ENCODE results near the gene IFNG-AS1. TPM values are rescaled to one million over a fixed set of nuclear protein-coding genes. Genes with fewer than 3 reads are reported as not detected.

Gene IFNG-AS1
- total RNA-seq, 2 donors from 2014 or later, result not detected

DNA sequence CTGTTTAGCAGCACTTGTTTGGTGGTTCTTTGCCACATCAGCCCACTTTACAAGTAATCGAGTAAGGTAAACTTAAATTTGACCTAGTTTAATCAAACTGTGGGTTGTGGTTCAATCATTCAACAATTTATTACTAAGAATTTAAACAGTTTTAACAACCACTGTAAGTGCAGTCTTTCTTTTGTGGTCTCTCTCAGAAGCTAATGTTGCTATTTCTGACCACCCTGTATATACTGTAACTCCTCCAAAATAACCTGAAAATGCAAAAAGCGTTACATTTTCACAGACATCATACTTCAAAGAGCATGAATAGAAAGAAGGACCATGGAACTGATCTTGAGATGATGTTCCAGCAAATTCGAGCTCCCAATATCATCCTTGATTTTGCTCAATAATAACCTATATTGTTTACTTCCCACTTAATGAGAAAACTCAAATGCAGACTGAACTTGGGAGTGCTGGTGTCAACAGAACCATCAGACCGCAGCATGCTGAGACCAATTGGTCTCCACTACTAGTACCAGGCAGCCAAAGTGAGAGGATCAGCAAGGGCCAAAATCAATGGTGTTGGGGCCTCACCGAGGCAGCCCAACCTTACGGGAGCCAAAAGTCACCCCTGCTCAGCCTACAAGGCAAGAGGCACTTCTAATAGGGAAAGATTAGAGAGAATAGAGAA is 22.1 kb downstream of the IFNG-AS1 start:
- DNase-seq (ENCODE audit: low spot score), result no peak
- H3K4me1 ChIP-seq (replicated peaks), result no peaks in the 10 kb centered on the region
- intact Hi-C loops (cut with DNase I), result no loop called here
- no peak for TF ChIP-seq POLR2AphosphoS5 (IDR thresholded peaks at IDR 0.05)
- TF ChIP-seq POLR2A (IDR thresholded peaks at IDR 0.05), result no peak
- TF ChIP-seq, protein P1, sequence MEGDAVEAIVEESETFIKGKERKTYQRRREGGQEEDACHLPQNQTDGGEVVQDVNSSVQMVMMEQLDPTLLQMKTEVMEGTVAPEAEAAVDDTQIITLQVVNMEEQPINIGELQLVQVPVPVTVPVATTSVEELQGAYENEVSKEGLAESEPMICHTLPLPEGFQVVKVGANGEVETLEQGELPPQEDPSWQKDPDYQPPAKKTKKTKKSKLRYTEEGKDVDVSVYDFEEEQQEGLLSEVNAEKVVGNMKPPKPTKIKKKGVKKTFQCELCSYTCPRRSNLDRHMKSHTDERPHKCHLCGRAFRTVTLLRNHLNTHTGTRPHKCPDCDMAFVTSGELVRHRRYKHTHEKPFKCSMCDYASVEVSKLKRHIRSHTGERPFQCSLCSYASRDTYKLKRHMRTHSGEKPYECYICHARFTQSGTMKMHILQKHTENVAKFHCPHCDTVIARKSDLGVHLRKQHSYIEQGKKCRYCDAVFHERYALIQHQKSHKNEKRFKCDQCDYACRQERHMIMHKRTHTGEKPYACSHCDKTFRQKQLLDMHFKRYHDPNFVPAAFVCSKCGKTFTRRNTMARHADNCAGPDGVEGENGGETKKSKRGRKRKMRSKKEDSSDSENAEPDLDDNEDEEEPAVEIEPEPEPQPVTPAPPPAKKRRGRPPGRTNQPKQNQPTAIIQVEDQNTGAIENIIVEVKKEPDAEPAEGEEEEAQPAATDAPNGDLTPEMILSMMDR (IDR thresholded peaks at IDR 0.05), result no peak
- WGBS, result 87% methylated on average over 6 of the region's 6 CpGs
- H3K9me3 ChIP-seq, result no peaks in the 10 kb centered on the region
- H3K27ac ChIP-seq, result no peak overlapping the region
- no peaks in the 10 kb centered on the region for H3K36me3 ChIP-seq
- H3K27me3 ChIP-seq (replicated peaks; ENCODE audit: insufficient read depth), result no peaks in the 10 kb centered on the region
- H3K4me3 ChIP-seq, result no peak overlapping the region

DNA sequence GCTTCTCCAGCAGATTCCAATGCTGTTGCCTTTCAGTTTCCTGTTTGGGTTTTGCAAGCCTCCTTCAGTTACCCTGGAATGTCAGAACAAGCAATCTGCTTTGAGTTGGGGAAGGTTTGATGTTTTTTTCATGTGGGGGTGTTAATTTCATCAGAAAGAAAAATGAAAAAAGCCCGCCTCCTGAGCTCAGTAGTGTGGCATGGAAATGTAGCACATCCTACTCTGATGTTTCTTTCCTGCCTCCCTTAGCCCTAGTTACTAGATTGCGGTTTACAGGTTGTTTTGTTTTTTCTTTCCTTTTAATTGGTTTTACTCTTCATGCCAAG is 22.6 kb downstream of the IFNG-AS1 start:
- intact Hi-C loops (cut with DNase I), result no loop called here
- Histone ChIP-seq H3K4me3 (no peak overlapping the region), H3K27ac (no peak overlapping the region), H3K4me1 (replicated peaks) (no peaks in the 10 kb centered on the region), H3K27me3 (replicated peaks; ENCODE audit: insufficient read depth) (no peaks in the 10 kb centered on the region), H3K36me3 (no peaks in the 10 kb centered on the region), H3K9me3 (no peaks in the 10 kb centered on the region)
- no peak for DNase-seq (ENCODE audit: low spot score)
- 72% methylated on average over 2 of the region's 2 CpGs for WGBS
- TF ChIP-seq, protein P1 (IDR thresholded peaks at IDR 0.05), result no peak
- TF ChIP-seq POLR2A (IDR thresholded peaks at IDR 0.05) (no peak), POLR2AphosphoS5 (IDR thresholded peaks at IDR 0.05) (no peak)

DNA sequence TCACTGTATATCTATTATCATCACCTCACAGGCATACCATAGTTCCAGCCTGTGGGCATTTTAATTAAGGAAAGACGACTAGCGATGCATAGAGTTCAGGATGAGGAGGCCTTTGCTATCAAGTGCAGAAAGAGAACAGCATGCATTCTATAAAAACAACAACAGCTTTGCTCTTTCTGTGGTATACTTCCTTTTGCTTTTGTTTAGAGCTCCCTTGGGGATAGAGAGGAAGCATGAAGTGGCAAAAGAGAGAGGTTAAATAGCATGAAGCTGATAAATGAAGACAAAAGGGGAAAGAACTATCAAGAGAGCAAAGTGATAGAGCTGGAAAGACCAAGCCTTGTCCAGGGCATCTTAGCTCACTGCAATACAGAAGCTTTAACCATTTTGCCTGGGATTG is 23.5 kb downstream of the IFNG-AS1 start:
- H3K4me1 ChIP-seq (replicated peaks), result no peaks in the 10 kb centered on the region
- H3K27ac ChIP-seq, result no peak overlapping the region
- TF ChIP-seq POLR2AphosphoS5 (IDR thresholded peaks at IDR 0.05), result no peak
- no peak for TF ChIP-seq POLR2A (IDR thresholded peaks at IDR 0.05)
- TF ChIP-seq, protein P1 (IDR thresholded peaks at IDR 0.05), result no peak
- no peaks in the 10 kb centered on the region for H3K27me3 ChIP-seq (replicated peaks; ENCODE audit: insufficient read depth)
- 81% methylated on average over 2 of the region's 2 CpGs for WGBS
- no peaks in the 10 kb centered on the region for H3K36me3 ChIP-seq
- H3K9me3 ChIP-seq, result no peaks in the 10 kb centered on the region
- no peak overlapping the region for H3K4me3 ChIP-seq
- intact Hi-C loops (cut with DNase I), result no loop called here
- DNase-seq (ENCODE audit: low spot score), result no peak

DNA sequence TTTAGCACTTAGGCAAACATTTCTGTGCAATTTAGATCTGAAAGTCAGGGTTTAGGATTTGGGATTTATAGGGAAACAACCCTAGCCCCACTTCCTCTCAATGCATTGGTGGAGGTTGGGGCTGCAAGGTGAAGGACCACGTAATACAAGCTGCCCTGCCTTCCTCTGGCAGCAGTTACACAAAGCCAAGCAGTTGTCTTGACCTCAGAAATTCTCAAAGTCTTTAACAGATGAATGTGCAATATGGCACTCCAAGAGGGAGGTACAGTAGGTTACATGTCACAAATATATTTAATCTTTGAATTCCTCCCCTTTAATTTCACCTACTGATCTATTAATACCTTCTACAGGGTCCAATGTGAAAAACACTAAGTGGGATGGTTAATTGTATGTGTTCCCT is 23.9 kb downstream of the IFNG-AS1 start:
- WGBS, result 84% methylated on average over 1 of the region's 1 CpG
- TF ChIP-seq POLR2AphosphoS5 (IDR thresholded peaks at IDR 0.05), result no peak
- TF ChIP-seq, protein P1 (IDR thresholded peaks at IDR 0.05), result no peak
- no peak for TF ChIP-seq POLR2A (IDR thresholded peaks at IDR 0.05)
- Histone ChIP-seq H3K4me1 (replicated peaks) (no peaks in the 10 kb centered on the region), H3K4me3 (no peak overlapping the region), H3K27ac (no peak overlapping the region), H3K9me3 (no peaks in the 10 kb centered on the region), H3K27me3 (replicated peaks; ENCODE audit: insufficient read depth) (no peaks in the 10 kb centered on the region), H3K36me3 (no peaks in the 10 kb centered on the region)
- DNase-seq (ENCODE audit: low spot score), result no peak
- intact Hi-C loops (cut with DNase I), result no loop called here

DNA sequence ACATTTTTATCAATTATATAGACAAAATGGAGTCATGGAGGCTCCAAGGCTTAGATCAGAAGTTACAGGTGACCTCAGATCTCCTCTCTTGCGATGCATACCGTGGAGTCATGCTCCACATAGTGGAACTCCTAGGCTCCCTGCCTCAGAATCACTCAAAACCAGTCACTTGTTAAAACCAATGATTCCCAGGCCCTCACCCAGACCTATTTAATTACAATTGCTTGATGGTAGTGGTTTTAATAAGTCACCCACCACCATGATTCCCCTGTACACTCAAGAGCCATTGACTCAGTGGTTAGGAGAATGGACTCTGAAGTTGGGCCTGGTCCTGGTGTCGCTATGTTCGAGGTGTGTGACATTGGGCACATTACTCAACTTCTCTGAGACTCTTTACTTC is 26.9 kb downstream of the IFNG-AS1 start:
- no peaks in the 10 kb centered on the region for H3K27me3 ChIP-seq (replicated peaks; ENCODE audit: insufficient read depth)
- H3K36me3 ChIP-seq, result no peaks in the 10 kb centered on the region
- TF ChIP-seq, protein P1 (IDR thresholded peaks at IDR 0.05), result no peak
- no peak for TF ChIP-seq POLR2AphosphoS5 (IDR thresholded peaks at IDR 0.05)
- TF ChIP-seq POLR2A (IDR thresholded peaks at IDR 0.05), result no peak
- no peaks in the 10 kb centered on the region for H3K4me1 ChIP-seq (replicated peaks)
- H3K27ac ChIP-seq, result no peak overlapping the region
- WGBS, result 98% methylated on average over 4 of the region's 4 CpGs
- no peaks in the 10 kb centered on the region for H3K9me3 ChIP-seq
- H3K4me3 ChIP-seq, result no peak overlapping the region
- intact Hi-C loops (cut with DNase I), result no loop called here
- no peak for DNase-seq (ENCODE audit: low spot score)
